ENCODE data around the gene HELZ2. TPM values are rescaled to one million over a fixed set of nuclear protein-coding genes. Genes with fewer than 3 reads are reported as not detected.

HELZ2 gene
- polyA plus RNA-seq, 1 of the 3 experiments (the other 2 are of a cell fraction): 7.6 TPM

DNA sequence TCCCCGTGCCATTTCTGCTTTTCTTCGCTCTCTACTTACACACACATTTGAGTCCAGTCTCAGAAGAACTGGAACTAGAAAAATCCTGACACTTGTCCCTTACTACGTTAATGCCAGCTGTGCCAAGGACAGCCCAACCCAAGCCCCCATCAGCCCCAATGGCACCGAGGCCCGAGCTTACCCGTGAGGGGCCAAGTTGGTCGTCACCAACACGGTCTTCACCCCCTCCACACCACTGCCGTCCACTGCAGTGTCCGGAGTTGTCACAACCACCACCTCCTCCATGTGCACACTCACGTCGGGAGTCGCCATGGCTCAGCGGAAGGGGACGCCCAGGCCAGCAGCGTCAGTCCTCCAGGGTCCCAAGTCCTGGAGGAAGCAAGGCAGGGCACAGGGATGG is 45.0 kb upstream of the HELZ2 start:
- peaks cover 7 to 12% of the 10 kb centered on the region in 2 experiments for H3K36me3 ChIP-seq (replicated peaks in 1 of 2; ENCODE audit: control insufficient read depth in 1 of 2, insufficient read depth in 2 of 2, low read length in 1 of 2)
- CTCF ChIA-PET: interaction anchor here (1.3 kb wide), 1 partner anchor 420 kb away, joined by 3 read pairs; no protein-coding TSS in a partner anchor
- POLR2A ChIA-PET: no interaction called here
- H4K20me1 ChIP-seq (ENCODE audit: insufficient read depth): no peaks in the 10 kb centered on the region
- peaks cover 42% of the 10 kb centered on the region for H3K79me2 ChIP-seq (ENCODE audit: insufficient read depth)
- no peak overlapping the region for H3K9ac ChIP-seq
- H3K9me2 ChIP-seq: no peaks in the 10 kb centered on the region
- H3K9me3 ChIP-seq: no peaks in the 10 kb centered on the region
- H3F3A ChIP-seq (replicated peaks; ENCODE audit: insufficient read depth): no peaks in the 10 kb centered on the region
- no peak overlapping the region for H3K4me3 ChIP-seq (ENCODE audit: low read depth in 2 of 2, low read length in 1 of 2)
- no peak overlapping the region for H2AFZ ChIP-seq (ENCODE audit: low read depth)
- no peak overlapping the region for H3K4me2 ChIP-seq
- no peak for DNase-seq
- no peaks in the 10 kb centered on the region for H3K27me3 ChIP-seq (ENCODE audit: insufficient read depth)
- H3K4me1 ChIP-seq (ENCODE audit: control insufficient read depth in 1 of 2, insufficient read depth in 2 of 2, low read depth in 1 of 2, low read length in 1 of 2): no peaks in the 10 kb centered on the region
- WGBS (ENCODE audit: low lambda C conversion rate): 89% methylated on average over 14 of the region's 16 CpGs
- no peak overlapping the region for H3K27ac ChIP-seq (ENCODE audit: low read depth in 2 of 2, low read length in 1 of 2)
- TF ChIP-seq RXRA (IDR thresholded peaks at IDR 0.05; ENCODE audit: borderline replicate concordance, low read depth) (no peak), MXI1 (IDR thresholded peaks at IDR 0.05; ENCODE audit: low read depth, low read length) (no peak), EP300 (IDR thresholded peaks at IDR 0.05; ENCODE audit: borderline replicate concordance in 1 of 2, low read depth in 1 of 2, low read length in 1 of 2) (no peak), MEF2A (IDR thresholded peaks at IDR 0.05; ENCODE audit: borderline replicate concordance, low read depth) (no peak), GATA2 (CRISPR knock-in tag; IDR thresholded peaks at IDR 0.05) (no peak), FOXJ3 (CRISPR knock-in tag; IDR thresholded peaks at IDR 0.05) (no peak), TCF12 (IDR thresholded peaks at IDR 0.05) (no peak), POLR2AphosphoS5 (IDR thresholded peaks at IDR 0.05; ENCODE audit: low read depth, low read length) (no peak), FOSL2 (IDR thresholded peaks at IDR 0.05; ENCODE audit: borderline replicate concordance, low read depth) (no peak), RCOR1 (IDR thresholded peaks at IDR 0.05; ENCODE audit: low read length) (no peak)
- TF ChIP-seq, protein P1, sequence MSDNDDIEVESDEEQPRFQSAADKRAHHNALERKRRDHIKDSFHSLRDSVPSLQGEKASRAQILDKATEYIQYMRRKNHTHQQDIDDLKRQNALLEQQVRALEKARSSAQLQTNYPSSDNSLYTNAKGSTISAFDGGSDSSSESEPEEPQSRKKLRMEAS (IDR thresholded peaks at IDR 0.05; ENCODE audit: low read depth): no peak
- TF ChIP-seq, protein P2, sequence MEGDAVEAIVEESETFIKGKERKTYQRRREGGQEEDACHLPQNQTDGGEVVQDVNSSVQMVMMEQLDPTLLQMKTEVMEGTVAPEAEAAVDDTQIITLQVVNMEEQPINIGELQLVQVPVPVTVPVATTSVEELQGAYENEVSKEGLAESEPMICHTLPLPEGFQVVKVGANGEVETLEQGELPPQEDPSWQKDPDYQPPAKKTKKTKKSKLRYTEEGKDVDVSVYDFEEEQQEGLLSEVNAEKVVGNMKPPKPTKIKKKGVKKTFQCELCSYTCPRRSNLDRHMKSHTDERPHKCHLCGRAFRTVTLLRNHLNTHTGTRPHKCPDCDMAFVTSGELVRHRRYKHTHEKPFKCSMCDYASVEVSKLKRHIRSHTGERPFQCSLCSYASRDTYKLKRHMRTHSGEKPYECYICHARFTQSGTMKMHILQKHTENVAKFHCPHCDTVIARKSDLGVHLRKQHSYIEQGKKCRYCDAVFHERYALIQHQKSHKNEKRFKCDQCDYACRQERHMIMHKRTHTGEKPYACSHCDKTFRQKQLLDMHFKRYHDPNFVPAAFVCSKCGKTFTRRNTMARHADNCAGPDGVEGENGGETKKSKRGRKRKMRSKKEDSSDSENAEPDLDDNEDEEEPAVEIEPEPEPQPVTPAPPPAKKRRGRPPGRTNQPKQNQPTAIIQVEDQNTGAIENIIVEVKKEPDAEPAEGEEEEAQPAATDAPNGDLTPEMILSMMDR (IDR thresholded peaks at IDR 0.05): no peak
- TF ChIP-seq, protein P3, sequence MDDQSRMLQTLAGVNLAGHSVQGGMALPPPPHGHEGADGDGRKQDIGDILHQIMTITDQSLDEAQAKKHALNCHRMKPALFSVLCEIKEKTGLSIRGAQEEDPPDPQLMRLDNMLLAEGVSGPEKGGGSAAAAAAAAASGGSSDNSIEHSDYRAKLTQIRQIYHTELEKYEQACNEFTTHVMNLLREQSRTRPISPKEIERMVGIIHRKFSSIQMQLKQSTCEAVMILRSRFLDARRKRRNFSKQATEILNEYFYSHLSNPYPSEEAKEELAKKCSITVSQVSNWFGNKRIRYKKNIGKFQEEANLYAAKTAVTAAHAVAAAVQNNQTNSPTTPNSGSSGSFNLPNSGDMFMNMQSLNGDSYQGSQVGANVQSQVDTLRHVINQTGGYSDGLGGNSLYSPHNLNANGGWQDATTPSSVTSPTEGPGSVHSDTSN (IDR thresholded peaks at IDR 0.05): no peak

DNA sequence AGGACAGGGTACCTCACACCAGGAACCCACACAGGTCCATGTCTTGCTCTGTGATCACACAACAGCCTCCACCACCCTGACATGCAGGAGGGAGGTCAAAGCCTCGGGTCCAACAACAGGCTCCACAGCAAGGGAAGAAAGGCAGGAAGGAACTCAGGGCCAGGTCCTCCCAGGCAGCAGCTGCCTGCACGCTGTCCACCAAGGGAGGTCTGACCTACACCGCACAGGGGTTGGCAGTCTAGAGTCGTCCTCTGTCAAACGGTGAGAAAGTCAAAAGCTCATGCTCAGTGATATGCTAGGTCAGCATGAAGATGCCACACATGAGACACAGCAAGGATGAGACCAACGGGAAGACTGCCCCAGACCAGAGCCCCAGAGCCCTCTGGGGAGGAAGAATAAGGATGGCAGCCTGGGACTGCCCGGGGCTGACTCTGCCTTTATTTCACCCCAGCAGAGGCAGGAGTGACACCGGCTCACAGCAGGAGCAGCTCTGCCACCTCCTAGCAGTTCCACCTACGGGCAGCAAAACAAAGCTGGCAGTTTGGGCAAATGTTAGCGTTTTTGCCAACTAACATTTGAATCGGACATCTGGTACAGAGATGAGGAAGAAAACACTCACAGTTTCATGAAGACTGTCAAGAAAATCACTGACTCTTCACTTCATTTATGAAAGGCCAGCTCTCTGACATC is 44.4 kb upstream of the HELZ2 start:
- Histone ChIP-seq H3K4me1 (ENCODE audit: control insufficient read depth in 1 of 2, insufficient read depth in 2 of 2, low read depth in 1 of 2, low read length in 1 of 2) (no peaks in the 10 kb centered on the region), H3K9me3 (no peaks in the 10 kb centered on the region), H3K9ac (no peak overlapping the region), H3K4me2 (no peak overlapping the region), H2AFZ (ENCODE audit: low read depth) (no peak overlapping the region), H3K36me3 (replicated peaks in 1 of 2; ENCODE audit: control insufficient read depth in 1 of 2, insufficient read depth in 2 of 2, low read length in 1 of 2) (peaks cover 7 to 12% of the 10 kb centered on the region in 2 experiments), H3K79me2 (ENCODE audit: insufficient read depth) (peaks cover 37% of the 10 kb centered on the region), H3K4me3 (ENCODE audit: low read depth in 2 of 2, low read length in 1 of 2) (no peak overlapping the region), H3K27ac (ENCODE audit: low read depth in 2 of 2, low read length in 1 of 2) (no peak overlapping the region), H3F3A (replicated peaks; ENCODE audit: insufficient read depth) (no peaks in the 10 kb centered on the region), H3K27me3 (ENCODE audit: insufficient read depth) (no peaks in the 10 kb centered on the region), H4K20me1 (ENCODE audit: insufficient read depth) (no peaks in the 10 kb centered on the region), H3K9me2 (no peaks in the 10 kb centered on the region)
- TF ChIP-seq RAD21 (IDR thresholded peaks at IDR 0.05; ENCODE audit: low read length) (no peak), TAF1 (IDR thresholded peaks at IDR 0.05; ENCODE audit: borderline replicate concordance, low read depth, low read length) (no peak), CHD2 (IDR thresholded peaks at IDR 0.05; ENCODE audit: low read length, partially characterized antibody) (no peak)
- 89% methylated on average over 8 of the region's 11 CpGs for WGBS (ENCODE audit: low lambda C conversion rate)
- ChIA-PET POLR2A (no interaction called here), CTCF (interaction anchor here (1.1 to 1.6 kb wide), 4 partner anchors 9 to 421 kb away, joined by 3 to 6 read pairs (median 4); partner anchors contain the start of gene GMEB2)
- no peak for DNase-seq

Measured in SK-N-SH (cell line).